DMS153 (cell line): Measurements from ENCODE around the gene SETD2.
"Not testable (repeated sequence)": the region's sequence is repeated elsewhere in the genome, so short reads cannot be mapped to it uniquely, and the experiment has no call there.

ENCODE experiments used
- DNase-seq: peaks from one replicate; lab custom pipeline; 2025; lab: John Stamatoyannopoulos, UW

The SETD2 gene

GRCh38 chr3:47164007-47164881 lies at the start of gene SETD2:
Gene SETD2 (minus strand): TSS chr3:47164113. CDS start chr3:47163924, 189 bp downstream.
- DNase-seq = peak; percentile 61

- DNase-seq = no peak
These were observed 47.0 kb upstream of the SETD2 start for GRCh38 chr3:47210863-47211405.

GRCh38 chr3:47206022-47206421 lies 42.1 kb upstream of the SETD2 start:
- DNase-seq = not testable (repeated sequence)

- DNase-seq = no peak
These were observed 41.0 kb upstream of the SETD2 start for GRCh38 chr3:47204875-47205274.

GRCh38 chr3:47202542-47202941 lies 38.6 kb upstream of the SETD2 start:
- no peak for DNase-seq

GRCh38 chr3:47197287-47197686 lies 33.4 kb upstream of the SETD2 start:
- DNase-seq = no peak

- no peak for DNase-seq
These were observed 31.1 kb upstream of the SETD2 start for GRCh38 chr3:47194994-47195393.

- DNase-seq = no peak
These were observed 30.3 kb upstream of the SETD2 start for GRCh38 chr3:47193871-47194859.

- no peak for DNase-seq
These were observed 22.4 kb upstream of the SETD2 start for GRCh38 chr3:47186285-47186684.

- not testable (repeated sequence) for DNase-seq
These were observed 17.8 kb upstream of the SETD2 start for GRCh38 chr3:47181685-47182084.

- DNase-seq = not testable (repeated sequence)
These were observed 16.1 kb upstream of the SETD2 start for GRCh38 chr3:47180011-47180410.

- no peak for DNase-seq
These were observed 12.7 kb upstream of the SETD2 start for GRCh38 chr3:47176582-47176981.

- DNase-seq = no peak
These were observed 525 bp downstream of the SETD2 start for GRCh38 chr3:47163169-47164006.

- DNase-seq = no peak
These were observed 1.2 kb downstream of the SETD2 start for GRCh38 chr3:47162697-47163168.

- no peak for DNase-seq
These were observed 1.8 kb downstream of the SETD2 start for GRCh38 chr3:47161983-47162696.

GRCh38 chr3:47159820-47160219 lies 4.1 kb downstream of the SETD2 start:
- no peak for DNase-seq

- no peak for DNase-seq
These were observed 5.7 kb downstream of the SETD2 start for GRCh38 chr3:47158208-47158607.

- DNase-seq = no peak
These were observed 7.5 kb downstream of the SETD2 start for GRCh38 chr3:47156396-47156795.

- no peak for DNase-seq
These were observed 11.3 kb downstream of the SETD2 start for GRCh38 chr3:47152578-47152977.

- no peak for DNase-seq
These were observed 12.1 kb downstream of the SETD2 start for GRCh38 chr3:47151836-47152235.
